ENCODE data around the gene CENPN.

The CENPN gene

DNA sequence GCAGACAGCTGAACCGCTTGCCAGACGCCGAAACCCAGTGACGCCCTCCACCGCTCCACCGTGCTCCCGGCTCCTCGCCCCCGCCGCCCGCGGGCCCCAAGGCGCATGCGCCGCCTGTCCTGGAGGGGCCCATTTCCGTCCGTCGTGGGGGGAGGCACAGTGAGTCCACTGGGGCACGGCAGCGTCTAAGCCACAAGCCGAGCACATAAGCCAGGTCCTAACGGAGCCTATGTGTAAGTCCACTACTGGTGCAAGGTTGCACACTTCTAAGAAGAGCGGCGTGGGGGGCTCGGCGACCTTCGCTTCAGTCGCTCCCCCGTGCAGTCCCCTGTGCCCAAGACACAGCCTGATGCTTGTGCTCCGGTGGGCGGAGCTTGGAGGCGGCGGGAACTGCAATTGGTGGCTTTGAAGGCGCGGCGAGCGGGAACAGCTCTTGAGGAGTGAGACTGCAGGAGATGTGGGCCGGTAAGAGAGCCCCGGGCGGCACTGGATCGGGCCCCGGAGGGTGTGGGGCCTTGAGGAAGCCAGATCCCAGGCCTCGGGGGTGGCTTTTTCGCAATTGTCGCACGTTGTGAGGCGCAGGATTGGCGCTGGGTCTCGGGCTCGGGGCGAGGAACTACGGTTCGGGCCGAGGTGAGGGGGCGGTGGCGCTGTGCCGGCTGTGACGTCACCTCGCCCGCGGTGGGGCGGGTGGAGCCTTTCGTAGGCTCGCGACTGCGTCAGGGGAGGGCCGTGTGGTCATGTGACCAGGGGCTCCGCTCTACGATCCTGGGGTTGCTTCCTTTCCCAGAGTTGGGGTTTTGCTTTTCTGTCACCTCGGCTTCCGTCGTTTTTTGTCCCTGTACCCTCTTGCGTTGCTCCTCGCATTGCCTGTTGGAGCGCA, at the start of gene CENPN, which contains the start of gene CMC2:
Gene CENPN, plus strand, starts transcription at position 402 of the 883 bp plus-strand sequence. CDS start 4,726 bp downstream, outside the sequence.
Gene CMC2, minus strand, starts transcription at position 73 of the 883 bp plus-strand sequence. CDS start 9,491 bp downstream, outside the sequence.
- peak; percentile 95 for DNase-seq

DNA sequence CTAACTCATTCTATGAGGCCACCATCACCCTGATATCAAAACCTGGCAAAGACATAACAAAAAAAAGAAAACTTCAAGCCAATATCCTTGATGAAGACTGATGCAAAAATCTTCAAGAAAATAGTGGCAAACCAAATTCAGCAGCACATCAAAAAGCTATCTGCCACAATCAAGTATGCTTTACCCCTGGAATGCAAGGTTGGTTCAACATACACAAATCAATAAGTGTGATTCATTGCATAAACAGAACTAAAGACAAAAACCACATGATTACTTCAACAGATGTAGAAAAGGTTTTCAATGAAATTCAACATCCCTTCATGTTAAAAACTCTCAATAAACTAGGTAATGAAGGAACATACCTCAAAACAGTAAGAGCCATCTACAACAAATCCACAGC, 48.7 kb upstream of the CENPN start:
- DNase-seq, result no peak

GRCh38 chr16:80962879-80963278, 44.1 kb upstream of the CENPN start:
- no peak for DNase-seq

DNA sequence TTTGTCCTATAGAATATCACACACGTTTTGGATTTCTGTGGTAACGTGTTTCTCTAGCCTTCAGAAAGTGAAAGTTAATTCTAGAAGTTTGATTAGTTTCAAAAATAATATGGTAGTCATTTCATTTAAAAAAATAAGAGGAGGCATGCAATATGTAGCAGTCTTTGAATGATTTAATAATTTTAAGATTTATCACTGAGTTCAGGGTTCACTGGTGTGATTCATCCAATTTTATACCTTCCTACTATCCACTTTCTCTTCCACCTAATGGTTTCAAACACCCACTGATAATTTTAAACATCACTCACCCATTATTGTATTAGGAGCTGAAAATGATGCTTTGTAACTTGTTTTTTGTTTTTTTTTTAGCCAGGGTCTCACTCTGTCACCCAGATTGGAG, 42.7 kb upstream of the CENPN start:
- DNase-seq, result no peak

GRCh38 chr16:80966617-80967016, 40.4 kb upstream of the CENPN start:
- DNase-seq, result no peak

DNA sequence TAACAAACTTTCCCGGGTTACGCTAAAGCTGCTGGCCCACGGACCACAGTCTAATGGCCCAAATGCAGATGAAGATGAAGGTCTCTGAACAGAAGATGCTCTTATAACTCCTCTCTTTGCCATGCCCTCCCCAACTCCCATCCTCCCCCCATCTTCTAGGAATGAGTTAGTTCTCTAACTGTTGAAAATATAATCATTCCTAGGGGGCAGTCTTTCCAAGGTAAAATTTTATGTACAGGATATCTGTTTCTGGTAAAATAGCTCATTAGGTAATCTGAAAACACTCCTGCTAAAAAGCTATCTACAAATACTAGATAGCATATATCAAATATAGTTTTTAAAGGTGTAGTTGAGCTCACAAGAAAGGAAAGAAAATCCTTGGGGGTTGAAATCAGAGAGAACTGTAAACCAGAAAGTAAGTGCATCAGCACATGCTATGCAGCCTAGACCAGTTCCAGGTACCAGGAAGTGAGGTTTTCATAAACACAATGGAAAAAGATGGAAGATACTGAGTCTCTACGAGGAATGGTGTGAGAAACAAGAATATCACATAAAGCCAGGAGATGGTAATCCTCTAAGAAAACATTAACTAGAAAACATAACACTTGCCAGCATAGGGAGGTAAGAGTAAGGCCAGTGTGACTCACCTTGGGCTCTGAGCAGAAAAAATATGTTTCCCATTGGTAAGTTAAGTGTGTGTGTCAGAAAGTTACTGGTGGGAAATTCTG, 38.5 kb upstream of the CENPN start:
- no peak for DNase-seq

GRCh38 chr16:80969114-80969484, 37.9 kb upstream of the CENPN start:
- no peak for DNase-seq

DNA sequence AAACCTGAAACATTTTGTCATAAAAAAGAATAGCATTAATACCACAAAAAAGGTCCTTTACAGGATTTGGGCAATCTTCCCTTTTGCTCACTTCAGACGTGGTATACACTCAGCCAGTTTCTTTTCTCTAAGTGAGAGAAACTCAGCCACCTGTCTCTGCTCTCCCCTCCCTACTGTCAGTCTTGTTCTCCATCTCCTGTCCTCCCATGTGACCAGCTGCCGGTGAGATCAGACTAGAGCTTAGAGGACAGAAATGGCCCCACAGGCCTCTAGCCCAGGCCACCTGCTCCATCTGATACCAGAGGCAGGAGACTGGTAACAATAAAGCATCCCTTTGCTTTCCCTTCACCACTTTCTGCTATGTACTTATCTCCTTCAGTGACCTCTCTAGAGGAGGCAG, 35.2 kb upstream of the CENPN start:
- DNase-seq, result no peak

DNA sequence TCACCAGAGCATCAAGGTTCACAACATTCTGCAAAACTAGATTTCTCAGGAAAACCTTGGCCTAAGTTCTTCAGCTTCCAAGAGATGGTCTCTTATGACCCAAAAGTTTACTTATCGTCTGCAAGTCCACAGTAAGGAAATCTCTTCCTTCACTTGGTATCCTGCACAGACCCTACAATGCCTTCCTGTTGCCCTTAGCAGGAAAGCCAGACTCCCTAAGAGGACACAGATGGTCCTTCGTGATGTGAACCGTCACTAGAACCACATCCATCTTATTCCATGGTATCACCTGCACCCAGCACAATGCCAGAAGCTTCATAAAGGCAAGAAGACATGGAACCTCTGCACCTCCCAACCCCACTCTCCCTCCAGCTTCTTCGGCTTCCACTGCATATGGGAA, 34.4 kb upstream of the CENPN start:
- DNase-seq, result no peak

GRCh38 chr16:80973991-80974390, 33.0 kb upstream of the CENPN start:
- no peak for DNase-seq

- DNase-seq, result no peak
Observed at GRCh38 chr16:80974649-80975376, 32.2 kb upstream of the CENPN start.

GRCh38 chr16:80976946-80977345, 30.1 kb upstream of the CENPN start:
- DNase-seq, result no peak

- no peak for DNase-seq
Observed at GRCh38 chr16:80981103-80981502, 25.9 kb upstream of the CENPN start.

DNA sequence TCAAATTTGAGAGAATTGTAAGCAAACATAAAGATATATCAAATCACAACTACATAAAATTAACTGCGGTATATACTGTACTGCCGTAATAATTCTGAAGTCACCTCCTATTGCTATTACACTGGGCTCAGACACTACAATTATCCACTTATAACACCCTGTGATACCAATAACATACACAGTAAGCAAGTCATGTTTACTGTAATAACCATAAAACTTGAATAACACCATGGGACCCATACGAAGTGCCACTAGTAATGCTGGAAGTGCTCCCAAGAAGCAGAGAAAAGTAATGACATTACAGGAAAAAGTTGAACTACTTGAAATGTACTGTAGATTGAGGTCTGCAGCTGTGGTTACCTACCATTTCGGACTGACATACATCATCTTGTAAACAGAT, 24.4 kb upstream of the CENPN start:
- no peak for DNase-seq

DNA sequence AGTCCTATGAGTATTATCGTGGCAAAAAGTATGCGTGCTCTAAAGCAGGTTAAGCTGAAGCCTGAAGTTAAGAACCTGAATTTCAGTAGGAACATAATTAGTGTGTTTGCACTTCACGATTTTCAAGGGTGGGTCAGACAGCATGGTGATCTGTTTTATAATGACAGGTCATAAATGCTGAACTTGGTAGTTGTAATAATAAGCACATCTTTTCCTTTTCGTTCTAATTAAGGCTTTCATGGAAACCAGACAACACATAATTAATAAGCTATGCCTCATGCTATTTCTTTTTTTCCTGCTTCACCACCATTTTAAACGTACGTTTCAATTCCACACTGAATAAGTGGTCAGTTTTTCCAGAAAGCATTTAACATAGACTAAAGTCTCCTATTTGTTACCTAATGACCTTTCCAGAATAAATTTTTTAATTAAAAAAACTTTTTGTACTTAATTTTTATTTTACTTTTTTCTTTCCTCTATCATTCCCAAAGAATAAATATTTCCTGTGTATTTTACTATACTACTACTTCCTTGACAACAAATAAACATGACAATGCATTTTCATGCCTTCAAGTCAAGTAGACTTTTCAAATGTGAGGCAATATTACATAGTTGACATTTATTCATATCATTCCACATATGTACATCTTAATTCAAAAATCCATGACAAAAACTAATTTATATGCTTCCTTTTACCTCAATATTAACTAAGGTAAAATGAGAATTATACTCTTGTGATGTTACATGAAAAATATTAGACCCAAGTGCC, 22.7 kb upstream of the CENPN start:
- no peak for DNase-seq

DNA sequence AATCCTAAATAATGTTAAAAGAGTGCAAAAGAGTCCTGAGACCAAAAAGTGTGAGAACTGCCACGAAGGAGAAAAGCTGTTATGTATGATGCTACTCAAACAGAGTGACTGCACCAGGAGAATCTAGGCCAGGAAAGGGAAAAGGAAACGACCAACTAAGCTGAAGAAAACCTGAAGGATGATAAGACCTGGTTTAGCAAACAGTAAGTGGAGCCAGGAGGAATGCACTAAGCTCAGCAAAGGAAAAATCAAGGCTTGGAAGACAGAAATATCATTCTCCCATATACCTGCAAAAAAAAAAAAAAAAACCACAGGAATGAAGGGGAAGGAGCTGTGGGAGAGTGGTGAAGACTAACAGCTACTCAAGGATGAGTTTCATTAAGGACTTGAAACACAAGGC, 21.4 kb upstream of the CENPN start:
- no peak for DNase-seq

GRCh38 chr16:80986557-80986956, 20.5 kb upstream of the CENPN start:
- DNase-seq, result no peak

- DNase-seq, result no peak
Observed at GRCh38 chr16:80988756-80989155, 18.3 kb upstream of the CENPN start.

- DNase-seq, result no peak
Observed at GRCh38 chr16:80989801-80990200, 17.2 kb upstream of the CENPN start.

DNA sequence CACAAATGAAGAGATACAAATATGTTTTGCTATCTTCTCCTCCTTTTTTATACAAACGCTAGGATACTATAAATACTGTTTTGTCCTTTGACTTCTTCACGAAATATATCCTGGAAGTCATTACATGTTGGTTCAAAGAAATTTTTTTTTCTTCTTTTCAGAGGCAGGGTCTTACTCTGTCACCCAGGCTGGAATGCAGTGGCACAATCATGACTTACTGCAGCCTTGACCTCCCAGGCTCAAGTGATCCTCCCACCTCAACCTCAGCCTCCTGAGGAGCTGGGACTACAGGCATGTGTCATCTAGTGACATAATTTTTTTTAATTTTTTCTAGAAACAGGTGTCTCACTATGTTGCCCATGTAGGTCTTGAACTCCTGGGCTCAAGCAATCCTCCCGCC, 16.4 kb upstream of the CENPN start:
- DNase-seq, result no peak

- DNase-seq, result no peak
Observed at GRCh38 chr16:80990978-80991377, 16.0 kb upstream of the CENPN start.

- no peak for DNase-seq
Observed at GRCh38 chr16:80991792-80992430, 15.1 kb upstream of the CENPN start.
